Neural cell (in vitro differentiated cells): ENCODE results near the gene TFR2. TPM values are rescaled to one million over a fixed set of nuclear protein-coding genes. Genes with fewer than 3 reads are reported as not detected.

Source experiments
- H2AFZ ChIP-seq: fragments of 200-600, 300-800 bp; sonication (generic), shearing (Covaris generic); 2 replicates; pipeline ENCODE4 v1.6.0; 2014; ENCODE audit warnings: low read depth, mild to moderate bottlenecking, antibody characterized with exemption, low read length, moderate library complexity
- H3F3A ChIP-seq: fragments of 200-600 bp; shearing (Covaris generic); 2 replicates; pipeline ENCODE4 v1.6.1; 2016; ENCODE audit warnings: mild to moderate bottlenecking, moderate library complexity, mixed read lengths, antibody characterized with exemption, low read length; ENCODE audit not compliant: insufficient read depth, poor library complexity, severe bottlenecking
- H3K27ac ChIP-seq: fragments of 200-600, 300-800 bp; sonication (generic), shearing (Covaris generic); 2 replicates; pipeline ENCODE4 v1.5.1; 2014; ENCODE audit warnings: mild to moderate bottlenecking, low read length, moderate library complexity
- H3K27me3 ChIP-seq: fragments of 300-800, 200-600 bp; sonication (generic), shearing (Covaris generic); 2 replicates; pipeline ENCODE4 v1.6.0; 2014; ENCODE audit warnings: mild to moderate bottlenecking, low read depth, low read length, moderate library complexity; ENCODE audit not compliant: insufficient read depth
- H3K36me3 ChIP-seq: fragments of 300-800, 200-600 bp; sonication (generic), shearing (Covaris generic); 2 replicates; pipeline ENCODE4 v1.5.1; 2014; ENCODE audit warnings: mild to moderate bottlenecking, antibody characterized with exemption, low read length, moderate library complexity; ENCODE audit not compliant: insufficient read depth
- H3K4me2 ChIP-seq: fragments of 300-800, 200-600 bp; sonication (generic), shearing (Covaris generic); 2 replicates; pipeline ENCODE4 v1.6.0; 2014; ENCODE audit warnings: mild to moderate bottlenecking, low read length
- H3K4me3 ChIP-seq: fragments of 300-800, 200-600 bp; sonication (generic), shearing (Covaris generic); 2 replicates; pipeline ENCODE4 v1.5.1; 2014; ENCODE audit warnings: mild to moderate bottlenecking, low read length, moderate library complexity
- H3K79me2 ChIP-seq: fragments of 200-600 bp; shearing (Covaris generic); replicated peaks from 2 replicates; pipeline ENCODE4 v1.6.0; 2014; ENCODE audit warnings: mild to moderate bottlenecking, low read length, moderate library complexity; ENCODE audit not compliant: insufficient read depth
- H3K9ac ChIP-seq: fragments of 300-800, 200-600 bp; sonication (generic), shearing (Covaris generic); 2 replicates; pipeline ENCODE4 v1.6.1; 2016; ENCODE audit warnings: mild to moderate bottlenecking, low read length, mixed read lengths
- H3K9me2 ChIP-seq: fragments of 200-600 bp; shearing (Covaris generic); 2 replicates; pipeline ENCODE4 v1.6.1; 2016; ENCODE audit warnings: mild to moderate bottlenecking, low read length, mixed read lengths; ENCODE audit not compliant: insufficient read depth
- H3K9me3 ChIP-seq: fragments of 200-600, 300-800 bp; sonication (generic), shearing (Covaris generic); 2 replicates; pipeline ENCODE4 v1.6.1; 2016; ENCODE audit warnings: mild to moderate bottlenecking, mixed run types, low read length, moderate library complexity, mixed read lengths
- H4K20me1 ChIP-seq: fragments of 200-600 bp; shearing (Covaris generic); 2 replicates; pipeline ENCODE4 v1.6.1; 2016; ENCODE audit warnings: mild to moderate bottlenecking, mixed run types; ENCODE audit not compliant: insufficient read depth
- EZH2 ChIP-seq: fragments of 200-600, 300-800 bp; shearing (Covaris generic), sonication (generic); IDR thresholded peaks from 2 replicates; pipeline ENCODE4 v1.6.1; 2014; ENCODE audit warnings: antibody characterized with exemption, low read length, borderline replicate concordance, mild to moderate bottlenecking; ENCODE audit not compliant: insufficient read depth, poor library complexity, severe bottlenecking
- MXI1 ChIP-seq: fragments of 450-650 bp; conservative IDR thresholded peaks from 2 replicates; pipeline ENCODE4 v1.6.1; 2014; ENCODE audit warnings: antibody characterized with exemption, mild to moderate bottlenecking; ENCODE audit not compliant: poor library complexity, severe bottlenecking
- POLR2AphosphoS5 ChIP-seq: IDR thresholded peaks from 2 replicates; pipeline ENCODE4 v1.6.1; 2012
- RAD21 ChIP-seq: fragments of 450-650 bp; conservative IDR thresholded peaks from 2 replicates; pipeline ENCODE4 v1.6.1; 2014; ENCODE audit warnings: antibody characterized with exemption, mild to moderate bottlenecking, moderate library complexity
- SMC3 ChIP-seq: fragments of 450-650 bp; conservative IDR thresholded peaks from 2 replicates; pipeline ENCODE4 v1.6.1; 2014; ENCODE audit warnings: antibody characterized with exemption, mild to moderate bottlenecking, moderate library complexity; ENCODE audit not compliant: poor library complexity
- TAF1 ChIP-seq: IDR thresholded peaks from 2 replicates; pipeline ENCODE4 v1.6.1; 2012; ENCODE audit warnings: low read depth
- polyA plus RNA-seq: library from polyadenylated mRNA; depleted of rRNA; stranded (reverse); fragments of >200 nt; gene quantifications from 2 replicates; pipeline ENCODE4 v1.2.3, GENCODE V29; 2014
- TF ChIP-seq, protein P1 (sequence below): fragments of 450-650 bp; IDR thresholded peaks from 2 replicates; pipeline ENCODE4 v1.5.1; 2014; ENCODE audit warnings: antibody characterized with exemption, mild to moderate bottlenecking, moderate library complexity; ENCODE audit not compliant: poor library complexity, severe bottlenecking
- TF ChIP-seq, protein P2 (sequence below): IDR thresholded peaks from 2 replicates; pipeline ENCODE4 v1.6.1; 2012; ENCODE audit warnings: borderline replicate concordance

Gene TFR2
- polyA plus RNA-seq, 1 donor from 2014 or later = 21.0 TPM

- no peak overlapping the region for H3K4me2 ChIP-seq
- no peaks in the 10 kb centered on the region for H3F3A ChIP-seq
- H3K4me3 ChIP-seq = peak overlapping the region; percentile 99
- H3K27ac ChIP-seq = no peak overlapping the region
- no peak for TF ChIP-seq POLR2AphosphoS5
- no peak for TF ChIP-seq RAD21
- TF ChIP-seq, protein P1, sequence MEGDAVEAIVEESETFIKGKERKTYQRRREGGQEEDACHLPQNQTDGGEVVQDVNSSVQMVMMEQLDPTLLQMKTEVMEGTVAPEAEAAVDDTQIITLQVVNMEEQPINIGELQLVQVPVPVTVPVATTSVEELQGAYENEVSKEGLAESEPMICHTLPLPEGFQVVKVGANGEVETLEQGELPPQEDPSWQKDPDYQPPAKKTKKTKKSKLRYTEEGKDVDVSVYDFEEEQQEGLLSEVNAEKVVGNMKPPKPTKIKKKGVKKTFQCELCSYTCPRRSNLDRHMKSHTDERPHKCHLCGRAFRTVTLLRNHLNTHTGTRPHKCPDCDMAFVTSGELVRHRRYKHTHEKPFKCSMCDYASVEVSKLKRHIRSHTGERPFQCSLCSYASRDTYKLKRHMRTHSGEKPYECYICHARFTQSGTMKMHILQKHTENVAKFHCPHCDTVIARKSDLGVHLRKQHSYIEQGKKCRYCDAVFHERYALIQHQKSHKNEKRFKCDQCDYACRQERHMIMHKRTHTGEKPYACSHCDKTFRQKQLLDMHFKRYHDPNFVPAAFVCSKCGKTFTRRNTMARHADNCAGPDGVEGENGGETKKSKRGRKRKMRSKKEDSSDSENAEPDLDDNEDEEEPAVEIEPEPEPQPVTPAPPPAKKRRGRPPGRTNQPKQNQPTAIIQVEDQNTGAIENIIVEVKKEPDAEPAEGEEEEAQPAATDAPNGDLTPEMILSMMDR = no peak
- no peak for TF ChIP-seq EZH2
- no peak for TF ChIP-seq MXI1
- no peak for TF ChIP-seq SMC3
- TF ChIP-seq TAF1 = no peak
- TF ChIP-seq, protein P2, sequence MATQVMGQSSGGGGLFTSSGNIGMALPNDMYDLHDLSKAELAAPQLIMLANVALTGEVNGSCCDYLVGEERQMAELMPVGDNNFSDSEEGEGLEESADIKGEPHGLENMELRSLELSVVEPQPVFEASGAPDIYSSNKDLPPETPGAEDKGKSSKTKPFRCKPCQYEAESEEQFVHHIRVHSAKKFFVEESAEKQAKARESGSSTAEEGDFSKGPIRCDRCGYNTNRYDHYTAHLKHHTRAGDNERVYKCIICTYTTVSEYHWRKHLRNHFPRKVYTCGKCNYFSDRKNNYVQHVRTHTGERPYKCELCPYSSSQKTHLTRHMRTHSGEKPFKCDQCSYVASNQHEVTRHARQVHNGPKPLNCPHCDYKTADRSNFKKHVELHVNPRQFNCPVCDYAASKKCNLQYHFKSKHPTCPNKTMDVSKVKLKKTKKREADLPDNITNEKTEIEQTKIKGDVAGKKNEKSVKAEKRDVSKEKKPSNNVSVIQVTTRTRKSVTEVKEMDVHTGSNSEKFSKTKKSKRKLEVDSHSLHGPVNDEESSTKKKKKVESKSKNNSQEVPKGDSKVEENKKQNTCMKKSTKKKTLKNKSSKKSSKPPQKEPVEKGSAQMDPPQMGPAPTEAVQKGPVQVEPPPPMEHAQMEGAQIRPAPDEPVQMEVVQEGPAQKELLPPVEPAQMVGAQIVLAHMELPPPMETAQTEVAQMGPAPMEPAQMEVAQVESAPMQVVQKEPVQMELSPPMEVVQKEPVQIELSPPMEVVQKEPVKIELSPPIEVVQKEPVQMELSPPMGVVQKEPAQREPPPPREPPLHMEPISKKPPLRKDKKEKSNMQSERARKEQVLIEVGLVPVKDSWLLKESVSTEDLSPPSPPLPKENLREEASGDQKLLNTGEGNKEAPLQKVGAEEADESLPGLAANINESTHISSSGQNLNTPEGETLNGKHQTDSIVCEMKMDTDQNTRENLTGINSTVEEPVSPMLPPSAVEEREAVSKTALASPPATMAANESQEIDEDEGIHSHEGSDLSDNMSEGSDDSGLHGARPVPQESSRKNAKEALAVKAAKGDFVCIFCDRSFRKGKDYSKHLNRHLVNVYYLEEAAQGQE = no peak
- no peaks in the 10 kb centered on the region for H3K9me2 ChIP-seq
- H3K36me3 ChIP-seq = no peaks in the 10 kb centered on the region
- H3K9me3 ChIP-seq = no peaks in the 10 kb centered on the region
- H3K9ac ChIP-seq = peak overlapping the region; percentile 96
- no peak overlapping the region for H2AFZ ChIP-seq
- peaks cover 17% of the 10 kb centered on the region for H3K79me2 ChIP-seq
- no peaks in the 10 kb centered on the region for H4K20me1 ChIP-seq
- H3K27me3 ChIP-seq = no peaks in the 10 kb centered on the region
Observed at GRCh38 chr7:100584054-100584682, 57.2 kb downstream of the TFR2 start.

DNA sequence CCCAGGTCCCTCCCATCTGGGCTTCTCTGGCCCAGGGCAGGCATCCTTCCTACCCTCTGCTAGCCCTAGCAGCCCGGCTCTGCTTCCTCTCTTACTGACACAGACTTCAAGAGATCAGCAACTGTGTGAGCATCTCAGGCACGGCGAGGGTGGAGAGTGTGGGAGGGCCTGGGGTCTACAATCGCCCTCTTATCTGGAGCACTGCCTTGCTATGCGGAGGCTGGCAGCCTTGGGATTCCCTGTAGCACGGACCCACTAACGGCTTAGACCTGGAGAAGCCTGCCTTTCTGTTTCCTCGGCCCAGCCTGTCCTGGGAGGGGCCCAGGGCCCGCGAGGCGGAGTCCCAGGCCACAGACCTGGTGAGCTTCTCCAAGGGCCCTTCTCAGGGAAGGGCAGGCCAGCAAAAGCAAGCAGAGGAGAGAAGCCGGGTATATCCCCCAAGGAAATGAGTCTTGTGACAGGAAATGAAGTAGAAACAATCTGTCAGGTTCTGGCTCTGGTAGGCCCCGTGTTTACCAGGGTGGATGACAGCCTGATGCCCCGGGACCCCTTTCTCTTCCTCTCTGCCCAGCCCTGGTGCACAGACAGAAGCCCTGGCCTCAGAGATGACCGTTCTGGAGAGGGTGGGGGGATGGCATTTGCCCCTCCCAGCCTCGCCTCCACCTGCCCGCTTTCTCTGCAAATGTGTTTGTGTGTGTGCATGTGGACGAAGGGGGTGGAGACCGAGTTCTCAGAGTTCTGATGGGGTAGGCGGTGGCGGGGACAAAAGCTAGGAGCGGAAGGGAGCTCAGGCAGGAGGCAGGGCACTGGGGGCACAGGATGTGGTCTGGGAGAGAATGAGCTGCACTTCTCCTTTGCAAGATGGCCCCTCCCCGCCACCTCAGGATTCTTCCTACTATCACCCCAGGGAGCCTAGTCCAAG lies 58.0 kb downstream of the TFR2 start:
- Histone ChIP-seq H3K9me3 (no peaks in the 10 kb centered on the region), H3K27me3 (no peaks in the 10 kb centered on the region), H3K27ac (no peak overlapping the region), H3K9me2 (no peaks in the 10 kb centered on the region), H3K4me2 (no peak overlapping the region), H3K36me3 (no peaks in the 10 kb centered on the region), H3K9ac (no peak overlapping the region), H3K4me3 (peak overlapping the region; percentile 99), H4K20me1 (no peaks in the 10 kb centered on the region), H3F3A (no peaks in the 10 kb centered on the region), H3K79me2 (peaks cover 17% of the 10 kb centered on the region), H2AFZ (no peak overlapping the region)
- no peak for TF ChIP-seq RAD21
- no peak for TF ChIP-seq MXI1
- TF ChIP-seq, protein P2 = no peak
